ENCODE data around the gene PTPN22.

Gene PTPN22

GRCh38 chr1:113886417-113887401, 15.2 kb upstream of the PTPN22 start:
- Histone ChIP-seq H3K4me3 (ENCODE audit: low read depth, low read length) (no peak overlapping the region), H3K9ac (ENCODE audit: low read length) (no peak overlapping the region), H3K27me3 (ENCODE audit: control insufficient read depth, insufficient read depth, low read length) (no peaks in the 10 kb centered on the region), H3K27ac (ENCODE audit: low read depth, low read length) (no peak overlapping the region), H3K36me3 (ENCODE audit: control insufficient read depth, insufficient read depth, low read length) (no peaks in the 10 kb centered on the region), H3K4me1 (ENCODE audit: control insufficient read depth, insufficient read depth, low read length) (no peaks in the 10 kb centered on the region), H3K9me3 (ENCODE audit: control insufficient read depth, insufficient read depth, low read depth, low read length) (no peaks in the 10 kb centered on the region)

- H3K4me1 ChIP-seq (ENCODE audit: control insufficient read depth, insufficient read depth, low read length): 0 out of 2 replicates have a peak, but pooled peaks cover 8% of the 10 kb centered on the region
- no peaks in the 10 kb centered on the region for H3K36me3 ChIP-seq (ENCODE audit: control insufficient read depth, insufficient read depth, low read length)
- H3K27ac ChIP-seq (ENCODE audit: low read depth, low read length): no peak overlapping the region
- no peaks in the 10 kb centered on the region for H3K27me3 ChIP-seq (ENCODE audit: control insufficient read depth, insufficient read depth, low read length)
- no peaks in the 10 kb centered on the region for H3K9me3 ChIP-seq (ENCODE audit: control insufficient read depth, insufficient read depth, low read depth, low read length)
- H3K4me3 ChIP-seq (ENCODE audit: low read depth, low read length): no peak overlapping the region
- no peak overlapping the region for H3K9ac ChIP-seq (ENCODE audit: low read length)
These were observed 10.1 kb upstream of the PTPN22 start for GRCh38 chr1:113881661-113882060.

- no peaks in the 10 kb centered on the region for H3K36me3 ChIP-seq (ENCODE audit: control insufficient read depth, insufficient read depth, low read length)
- H3K27me3 ChIP-seq (ENCODE audit: control insufficient read depth, insufficient read depth, low read length): no peaks in the 10 kb centered on the region
- H3K4me1 ChIP-seq (ENCODE audit: control insufficient read depth, insufficient read depth, low read length): 0 out of 2 replicates have a peak, but pooled peaks cover 8% of the 10 kb centered on the region
- no peak overlapping the region for H3K9ac ChIP-seq (ENCODE audit: low read length)
- H3K4me3 ChIP-seq (ENCODE audit: low read depth, low read length): no peak overlapping the region
- H3K27ac ChIP-seq (ENCODE audit: low read depth, low read length): no peak overlapping the region
- no peaks in the 10 kb centered on the region for H3K9me3 ChIP-seq (ENCODE audit: control insufficient read depth, insufficient read depth, low read depth, low read length)
These were observed 8.2 kb upstream of the PTPN22 start for GRCh38 chr1:113879739-113880038.

DNA sequence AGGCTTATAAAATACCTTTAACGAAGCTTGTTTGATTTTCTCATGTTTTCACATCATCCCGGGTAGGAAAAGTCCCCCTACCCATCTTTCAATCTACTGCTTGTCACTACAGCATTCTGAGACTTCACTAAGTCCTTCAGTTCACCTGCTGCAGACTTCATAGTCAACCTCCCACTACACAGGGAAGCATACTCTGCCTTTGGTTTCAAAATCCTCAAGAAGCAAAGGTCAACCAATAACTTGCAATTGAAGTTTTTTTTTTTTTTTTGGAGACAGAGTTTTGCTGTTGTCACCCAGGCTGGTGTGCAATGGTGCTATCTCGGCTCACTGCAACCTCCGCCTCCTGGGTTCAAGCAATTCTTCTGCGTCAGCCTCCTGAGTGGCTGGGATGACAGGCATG, 4.7 kb upstream of the PTPN22 start:
- Histone ChIP-seq H3K27me3 (ENCODE audit: control insufficient read depth, insufficient read depth, low read length) (no peaks in the 10 kb centered on the region), H3K4me3 (ENCODE audit: low read depth, low read length) (no peak overlapping the region), H3K9me3 (ENCODE audit: control insufficient read depth, insufficient read depth, low read depth, low read length) (no peaks in the 10 kb centered on the region), H3K4me1 (ENCODE audit: control insufficient read depth, insufficient read depth, low read length) (peaks cover 13% of the 10 kb centered on the region; the same call in 1 of the 2 replicates), H3K9ac (ENCODE audit: low read length) (no peak overlapping the region), H3K36me3 (ENCODE audit: control insufficient read depth, insufficient read depth, low read length) (no peaks in the 10 kb centered on the region), H3K27ac (ENCODE audit: low read depth, low read length) (no peak overlapping the region)

DNA sequence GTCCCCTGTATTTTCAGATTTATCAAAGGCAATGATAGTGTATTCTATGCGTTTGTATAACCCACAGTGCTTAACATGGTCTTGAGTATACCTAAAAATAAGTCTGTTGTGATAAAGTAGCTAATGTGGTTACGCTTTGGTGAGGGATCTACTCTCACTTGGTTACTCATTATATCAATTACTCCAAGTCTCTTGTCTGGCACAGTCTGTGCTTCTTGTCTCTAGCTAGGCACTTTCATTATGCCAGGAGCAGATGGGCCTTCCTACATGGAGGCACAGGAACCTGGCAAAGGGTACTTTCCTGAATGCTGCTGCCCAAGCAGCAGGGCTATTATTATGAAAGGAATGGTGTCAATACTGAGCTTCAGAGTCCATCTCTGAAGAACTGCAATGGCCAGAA, 4.2 kb upstream of the PTPN22 start:
- no peak overlapping the region for H3K4me3 ChIP-seq (ENCODE audit: low read depth, low read length)
- H3K27me3 ChIP-seq (ENCODE audit: control insufficient read depth, insufficient read depth, low read length): no peaks in the 10 kb centered on the region
- H3K4me1 ChIP-seq (ENCODE audit: control insufficient read depth, insufficient read depth, low read length): peaks cover 11% of the 10 kb centered on the region; the same call in 1 of the 2 replicates
- no peaks in the 10 kb centered on the region for H3K9me3 ChIP-seq (ENCODE audit: control insufficient read depth, insufficient read depth, low read depth, low read length)
- H3K27ac ChIP-seq (ENCODE audit: low read depth, low read length): no peak overlapping the region
- H3K36me3 ChIP-seq (ENCODE audit: control insufficient read depth, insufficient read depth, low read length): no peaks in the 10 kb centered on the region
- no peak overlapping the region for H3K9ac ChIP-seq (ENCODE audit: low read length)

DNA sequence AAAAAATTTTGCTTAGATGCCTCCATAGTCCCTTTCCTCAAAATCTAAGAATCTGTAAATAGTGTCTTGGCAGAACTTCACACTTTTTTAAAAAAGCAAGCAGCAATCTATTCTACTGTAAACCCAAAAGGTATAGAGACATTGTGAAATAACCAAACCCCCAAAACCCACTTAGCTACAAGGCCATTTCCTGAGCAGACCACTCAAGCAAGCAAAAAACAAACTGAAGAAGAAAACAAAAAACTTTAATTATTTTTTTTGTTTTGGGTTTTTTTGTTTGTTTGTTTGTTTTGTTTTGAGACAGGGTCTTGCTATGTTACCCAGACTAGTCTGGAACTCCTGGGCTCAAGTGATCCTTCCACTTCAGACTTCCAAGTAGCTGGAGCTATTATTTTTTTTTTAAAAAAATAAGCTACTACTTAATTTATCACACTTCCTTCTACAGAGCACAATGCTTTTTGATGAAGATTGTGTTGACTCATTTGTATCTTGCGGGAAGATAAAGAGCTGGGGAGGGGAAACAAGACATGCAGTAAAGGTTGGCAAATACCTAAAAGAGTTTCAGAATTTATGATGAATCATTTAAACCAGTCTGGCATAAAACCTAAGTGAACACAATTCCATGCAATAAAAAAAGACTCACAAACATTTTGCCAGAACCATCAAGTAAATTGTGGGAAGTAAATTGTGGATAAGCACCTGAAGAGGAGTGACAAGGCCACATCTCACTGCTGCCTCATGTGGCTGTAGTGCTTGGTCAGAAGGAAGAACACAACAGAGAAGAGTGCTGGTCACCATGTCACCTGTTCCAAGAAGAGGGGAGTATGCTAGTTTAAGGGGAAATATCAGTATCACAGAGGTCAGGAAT, 2.7 kb upstream of the PTPN22 start:
- Histone ChIP-seq H3K36me3 (ENCODE audit: control insufficient read depth, insufficient read depth, low read length) (no peaks in the 10 kb centered on the region), H3K9ac (ENCODE audit: low read length) (no peak overlapping the region), H3K27me3 (ENCODE audit: control insufficient read depth, insufficient read depth, low read length) (no peaks in the 10 kb centered on the region), H3K4me1 (ENCODE audit: control insufficient read depth, insufficient read depth, low read length) (peaks cover 5% of the 10 kb centered on the region; the same call in 1 of the 2 replicates), H3K27ac (ENCODE audit: low read depth, low read length) (no peak overlapping the region), H3K9me3 (ENCODE audit: control insufficient read depth, insufficient read depth, low read depth, low read length) (no peaks in the 10 kb centered on the region), H3K4me3 (ENCODE audit: low read depth, low read length) (no peak overlapping the region)

GRCh38 chr1:113872219-113872935, 865 bp upstream of the PTPN22 start:
- no peak overlapping the region for H3K9ac ChIP-seq (ENCODE audit: low read length)

GRCh38 chr1:113870778-113871177, 734 bp downstream of the PTPN22 start:
- no peak overlapping the region for H3K4me3 ChIP-seq (ENCODE audit: low read depth, low read length)
- H3K4me1 ChIP-seq (ENCODE audit: control insufficient read depth, insufficient read depth, low read length): peaks cover 5% of the 10 kb centered on the region; the same call in 1 of the 2 replicates
- H3K27ac ChIP-seq (ENCODE audit: low read depth, low read length): no peak overlapping the region
- H3K9ac ChIP-seq (ENCODE audit: low read length): no peak overlapping the region
- H3K36me3 ChIP-seq (ENCODE audit: control insufficient read depth, insufficient read depth, low read length): no peaks in the 10 kb centered on the region
- no peaks in the 10 kb centered on the region for H3K9me3 ChIP-seq (ENCODE audit: control insufficient read depth, insufficient read depth, low read depth, low read length)
- H3K27me3 ChIP-seq (ENCODE audit: control insufficient read depth, insufficient read depth, low read length): no peaks in the 10 kb centered on the region

More at GRCh38 chr1:113872219-113872935, 865 bp upstream of the PTPN22 start:
- H3K4me3 ChIP-seq (ENCODE audit: low read depth, low read length): no peak overlapping the region
- no peaks in the 10 kb centered on the region for H3K36me3 ChIP-seq (ENCODE audit: control insufficient read depth, insufficient read depth, low read length)
- no peaks in the 10 kb centered on the region for H3K27me3 ChIP-seq (ENCODE audit: control insufficient read depth, insufficient read depth, low read length)
- peaks cover 5% of the 10 kb centered on the region; the same call in 1 of the 2 replicates for H3K4me1 ChIP-seq (ENCODE audit: control insufficient read depth, insufficient read depth, low read length)
- H3K27ac ChIP-seq (ENCODE audit: low read depth, low read length): no peak overlapping the region
- no peaks in the 10 kb centered on the region for H3K9me3 ChIP-seq (ENCODE audit: control insufficient read depth, insufficient read depth, low read depth, low read length)

DNA sequence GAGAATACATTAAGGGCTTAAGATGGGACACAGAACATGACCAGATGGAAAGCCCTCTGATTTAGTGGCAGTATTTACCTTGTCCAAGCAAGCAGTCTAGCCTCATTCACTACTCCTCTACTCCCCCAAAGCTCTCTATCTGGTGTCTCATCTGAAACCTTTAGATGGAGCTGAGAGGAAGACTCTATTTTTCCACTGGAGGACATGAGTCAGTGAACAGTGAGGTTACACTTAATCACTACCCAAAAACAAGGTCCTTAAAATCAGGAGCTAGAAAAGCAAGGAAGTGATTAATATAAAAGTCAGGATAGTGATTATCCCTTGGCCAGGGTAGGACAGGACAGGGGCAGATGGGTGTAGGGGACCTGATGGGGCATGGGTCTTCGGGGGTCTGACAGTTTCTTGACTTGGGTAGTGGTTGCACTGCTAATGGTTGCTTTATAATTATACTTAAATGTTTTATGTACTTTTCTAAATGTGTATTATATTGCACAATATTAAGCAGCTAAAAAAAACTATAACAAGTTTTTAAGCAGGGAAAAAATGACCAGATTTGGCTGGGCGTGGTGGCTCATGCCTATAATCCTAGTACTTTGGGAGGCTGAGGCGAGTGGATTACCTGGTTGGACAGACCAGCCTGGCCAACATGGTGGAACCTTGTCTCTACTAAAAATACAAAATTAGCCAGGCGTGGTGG, 3.0 kb downstream of the PTPN22 start:
- Histone ChIP-seq H3K9ac (ENCODE audit: low read length) (no peak overlapping the region), H3K4me1 (ENCODE audit: control insufficient read depth, insufficient read depth, low read length) (peaks cover 5% of the 10 kb centered on the region; the same call in 1 of the 2 replicates), H3K36me3 (ENCODE audit: control insufficient read depth, insufficient read depth, low read length) (no peaks in the 10 kb centered on the region), H3K27me3 (ENCODE audit: control insufficient read depth, insufficient read depth, low read length) (no peaks in the 10 kb centered on the region), H3K4me3 (ENCODE audit: low read depth, low read length) (no peak overlapping the region), H3K9me3 (ENCODE audit: control insufficient read depth, insufficient read depth, low read depth, low read length) (no peaks in the 10 kb centered on the region), H3K27ac (ENCODE audit: low read depth, low read length) (no peak overlapping the region)

DNA sequence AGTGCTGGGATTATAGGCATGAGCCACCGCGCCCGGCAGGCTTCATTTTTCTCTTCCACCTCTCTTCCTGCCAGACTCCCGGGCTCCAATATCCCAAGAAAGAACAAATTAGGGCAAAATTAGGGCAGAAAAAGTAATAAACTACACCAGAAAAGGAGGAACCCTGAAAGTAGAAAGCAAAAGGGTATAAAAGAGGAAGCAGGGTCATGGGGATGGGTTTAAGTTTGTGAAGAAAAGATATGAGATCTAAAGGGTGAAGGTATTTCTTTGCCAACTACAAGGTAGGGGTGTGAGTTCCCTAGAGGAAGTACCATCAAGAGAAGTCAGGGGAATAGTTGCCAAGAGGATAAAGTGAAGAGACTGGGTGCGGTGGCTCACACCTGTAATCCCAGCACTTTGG, 9.9 kb downstream of the PTPN22 start:
- Histone ChIP-seq H3K27ac (ENCODE audit: low read depth, low read length) (no peak overlapping the region), H3K4me1 (ENCODE audit: control insufficient read depth, insufficient read depth, low read length) (no peaks in the 10 kb centered on the region), H3K4me3 (ENCODE audit: low read depth, low read length) (no peak overlapping the region), H3K36me3 (ENCODE audit: control insufficient read depth, insufficient read depth, low read length) (no peaks in the 10 kb centered on the region), H3K27me3 (ENCODE audit: control insufficient read depth, insufficient read depth, low read length) (no peaks in the 10 kb centered on the region), H3K9ac (ENCODE audit: low read length) (no peak overlapping the region), H3K9me3 (ENCODE audit: control insufficient read depth, insufficient read depth, low read depth, low read length) (no peaks in the 10 kb centered on the region)
